Karpas-422 (cell line): Measurements from ENCODE around the gene BCAS3. TPM values are rescaled to one million over a fixed set of nuclear protein-coding genes. Genes with fewer than 3 reads are reported as not detected.
"Not testable (repeated sequence)": the region's sequence is repeated elsewhere in the genome, so short reads cannot be mapped to it uniquely, and the experiment has no call there.

Source experiments
- DNase-seq: peaks from one replicate; pipeline ENCODE4 v3.0.0-alpha.2; 2015
- H2AFZ ChIP-seq: fragments of 200-600 bp; sonication (generic); 2 replicates; pipeline ENCODE4 v1.6.1; 2014; ENCODE audit warnings: antibody characterized with exemption, low read length, mixed read lengths
- H3K27ac ChIP-seq: fragments of 200-600 bp; sonication (generic); 2 replicates; pipeline ENCODE4 v1.5.1; 2014; ENCODE audit warnings: mild to moderate bottlenecking, low read length, moderate library complexity
- H3K27me3 ChIP-seq: fragments of 200-600 bp; sonication (generic); 2 replicates; pipeline ENCODE4 v1.6.1; 2014; ENCODE audit warnings: low read length, mixed read lengths
- H3K36me3 ChIP-seq: fragments of 200-600 bp; sonication (generic); 2 replicates; pipeline ENCODE4 v1.6.1; 2014; ENCODE audit warnings: low read length, mixed read lengths; ENCODE audit not compliant: insufficient read depth
- H3K4me1 ChIP-seq: fragments of 200-600 bp; sonication (generic); 2 replicates; pipeline ENCODE4 v1.6.1; 2014; ENCODE audit warnings: mild to moderate bottlenecking, low read length, mixed read lengths
- H3K4me2 ChIP-seq: fragments of 200-600 bp; sonication (generic); 2 replicates; pipeline ENCODE4 v1.6.1; 2014; ENCODE audit warnings: low read length, low read depth, mild to moderate bottlenecking; ENCODE audit not compliant: poor library complexity, severe bottlenecking
- H3K4me3 ChIP-seq: fragments of 200-600 bp; sonication (generic); 2 replicates; pipeline ENCODE4 v1.5.1; 2014; ENCODE audit warnings: mild to moderate bottlenecking, antibody characterized with exemption, low read length, mixed read lengths
- H3K79me2 ChIP-seq: fragments of 200-600 bp; sonication (generic); 2 replicates; pipeline ENCODE4 v1.6.1; 2014; ENCODE audit warnings: mild to moderate bottlenecking, low read length, mixed read lengths
- H3K9ac ChIP-seq: fragments of 200-600 bp; sonication (generic); 2 replicates; pipeline ENCODE4 v1.6.0; 2014; ENCODE audit warnings: low read length
- H3K9me2 ChIP-seq: fragments of 200-600 bp; sonication (generic), shearing (Covaris generic); replicated peaks from 2 replicates; pipeline ENCODE4 v1.6.0; 2014; ENCODE audit warnings: mild to moderate bottlenecking, low read length, moderate library complexity; ENCODE audit not compliant: insufficient read depth
- H3K9me3 ChIP-seq: fragments of 300-700, 200-600 bp; sonication (generic); 2 replicates; pipeline ENCODE4 v1.6.1; 2014; ENCODE audit warnings: low read length, mixed read lengths
- H4K20me1 ChIP-seq: fragments of 200-600 bp; sonication (generic); 2 replicates; pipeline ENCODE4 v1.6.1; 2014; ENCODE audit warnings: mild to moderate bottlenecking, antibody characterized with exemption, low read length, low read depth; ENCODE audit not compliant: insufficient read depth
- total RNA-seq: library from RNA; depleted of rRNA; stranded (reverse); fragments of >200 nt; shearing (Covaris generic); gene quantifications from 2 replicates; pipeline ENCODE4 v1.2.3, GENCODE V29; 2014; ENCODE audit warnings: low replicate concordance

The BCAS3 gene
- total RNA-seq, 1 experiment from 2014 or later: 42.6 TPM

GRCh38 chr17:60749050-60749449 lies 71.4 kb downstream of the BCAS3 start:
- Histone ChIP-seq H3K9ac (no peak overlapping the region), H3K9me3 (no peaks in the 10 kb centered on the region), H3K4me3 (no peak overlapping the region), H3K36me3 (no peaks in the 10 kb centered on the region), H4K20me1 (no peaks in the 10 kb centered on the region), H3K27me3 (no peaks in the 10 kb centered on the region), H3K4me1 (peaks cover 3% of the 10 kb centered on the region; the same call in 1 of the 2 replicates), H3K9me2 (no peaks in the 10 kb centered on the region), H3K4me2 (no peak overlapping the region), H2AFZ (no peak overlapping the region), H3K79me2 (no peaks in the 10 kb centered on the region), H3K27ac (no peak overlapping the region)
- no peak for DNase-seq

GRCh38 chr17:60749708-60750107 lies 72.1 kb downstream of the BCAS3 start:
- Histone ChIP-seq H3K4me3 (no peak overlapping the region), H3K79me2 (no peaks in the 10 kb centered on the region), H3K36me3 (no peaks in the 10 kb centered on the region), H3K27ac (no peak overlapping the region), H3K9me2 (no peaks in the 10 kb centered on the region), H4K20me1 (no peaks in the 10 kb centered on the region), H3K27me3 (no peaks in the 10 kb centered on the region), H3K9ac (no peak overlapping the region), H3K4me1 (peaks cover 3% of the 10 kb centered on the region; the same call in 1 of the 2 replicates), H2AFZ (no peak overlapping the region), H3K4me2 (no peak overlapping the region), H3K9me3 (no peaks in the 10 kb centered on the region)
- DNase-seq: no peak

GRCh38 chr17:60750640-60751039 lies 73.0 kb downstream of the BCAS3 start:
- H3K9me2 ChIP-seq: no peaks in the 10 kb centered on the region
- H2AFZ ChIP-seq: no peak overlapping the region
- H3K9me3 ChIP-seq: no peaks in the 10 kb centered on the region
- no peak overlapping the region for H3K9ac ChIP-seq
- peaks cover 3% of the 10 kb centered on the region; the same call in 1 of the 2 replicates for H3K4me1 ChIP-seq
- H3K4me2 ChIP-seq: no peak overlapping the region
- DNase-seq: no peak
- no peaks in the 10 kb centered on the region for H3K36me3 ChIP-seq
- H3K27me3 ChIP-seq: no peaks in the 10 kb centered on the region
- H3K27ac ChIP-seq: no peak overlapping the region
- H4K20me1 ChIP-seq: no peaks in the 10 kb centered on the region
- H3K4me3 ChIP-seq: no peak overlapping the region
- H3K79me2 ChIP-seq: no peaks in the 10 kb centered on the region

- Histone ChIP-seq H3K4me1 (no peaks in the 10 kb centered on the region), H3K4me2 (no peak overlapping the region), H3K9ac (no peak overlapping the region), H3K27ac (no peak overlapping the region), H3K79me2 (no peaks in the 10 kb centered on the region), H3K9me2 (no peaks in the 10 kb centered on the region), H3K27me3 (no peaks in the 10 kb centered on the region), H3K9me3 (no peaks in the 10 kb centered on the region), H4K20me1 (no peaks in the 10 kb centered on the region), H2AFZ (no peak overlapping the region), H3K36me3 (no peaks in the 10 kb centered on the region), H3K4me3 (no peak overlapping the region)
- DNase-seq: no peak
Measured at GRCh38 chr17:60751884-60752283, 74.2 kb downstream of the BCAS3 start.

- H3K4me2 ChIP-seq: no peak overlapping the region
- H4K20me1 ChIP-seq: no peaks in the 10 kb centered on the region
- H3K9me2 ChIP-seq: no peaks in the 10 kb centered on the region
- H3K9me3 ChIP-seq: no peaks in the 10 kb centered on the region
- H3K4me3 ChIP-seq: no peak overlapping the region
- H3K79me2 ChIP-seq: no peaks in the 10 kb centered on the region
- no peaks in the 10 kb centered on the region for H3K27me3 ChIP-seq
- no peaks in the 10 kb centered on the region for H3K36me3 ChIP-seq
- no peak overlapping the region for H3K27ac ChIP-seq
- H3K4me1 ChIP-seq: no peaks in the 10 kb centered on the region
- H2AFZ ChIP-seq: no peak overlapping the region
- DNase-seq: no peak
- H3K9ac ChIP-seq: no peak overlapping the region
Measured at GRCh38 chr17:60752873-60753577, 75.4 kb downstream of the BCAS3 start.

- Histone ChIP-seq H3K27me3 (no peaks in the 10 kb centered on the region), H3K9me2 (no peaks in the 10 kb centered on the region), H4K20me1 (no peaks in the 10 kb centered on the region), H3K4me2 (no peak overlapping the region), H3K27ac (no peak overlapping the region), H3K79me2 (no peaks in the 10 kb centered on the region), H3K36me3 (no peaks in the 10 kb centered on the region), H3K9ac (no peak overlapping the region), H3K4me3 (no peak overlapping the region), H3K9me3 (no peaks in the 10 kb centered on the region), H3K4me1 (no peaks in the 10 kb centered on the region), H2AFZ (no peak overlapping the region)
- no peak for DNase-seq
Measured at GRCh38 chr17:60754057-60754604, 76.5 kb downstream of the BCAS3 start.

- H3K4me1 ChIP-seq, DNase-seq, H3K27me3 ChIP-seq, H3K4me2 ChIP-seq, H3K9me3 ChIP-seq, H3K9me2 ChIP-seq, H3K36me3 ChIP-seq, H3K27ac ChIP-seq, H3K79me2 ChIP-seq, H3K4me3 ChIP-seq, H2AFZ ChIP-seq, H4K20me1 ChIP-seq, H3K9ac ChIP-seq: not testable (repeated sequence)
Measured at GRCh38 chr17:60756798-60757197, 79.1 kb downstream of the BCAS3 start.

GRCh38 chr17:60757437-60757836 lies 79.8 kb downstream of the BCAS3 start:
- H3K4me2 ChIP-seq: no peak overlapping the region
- no peak overlapping the region for H3K27ac ChIP-seq
- no peak overlapping the region for H2AFZ ChIP-seq
- no peaks in the 10 kb centered on the region for H3K36me3 ChIP-seq
- no peaks in the 10 kb centered on the region for H3K79me2 ChIP-seq
- no peak overlapping the region for H3K4me3 ChIP-seq
- no peak for DNase-seq
- no peaks in the 10 kb centered on the region for H3K9me3 ChIP-seq
- H3K9me2 ChIP-seq: no peaks in the 10 kb centered on the region
- no peaks in the 10 kb centered on the region for H3K27me3 ChIP-seq
- no peaks in the 10 kb centered on the region for H3K4me1 ChIP-seq
- H4K20me1 ChIP-seq: no peaks in the 10 kb centered on the region
- no peak overlapping the region for H3K9ac ChIP-seq
